Left lung (tissue), 8 donors: Measurements from ENCODE around the gene EPC1. TPM values are rescaled to one million over a fixed set of nuclear protein-coding genes. Genes with fewer than 3 reads are reported as not detected.

Experiments
- polyA plus RNA-seq, 6 donors: library from polyadenylated mRNA; unstranded; fragments of 120-200 nt; gene quantifications; one replicate each; pipeline ENCODE4 v1.2.1, GENCODE V29; 2013; ENCODE audit not compliant: insufficient read length in 6 of 6
- total RNA-seq, 2 donors: library from RNA; stranded (reverse); fragmentation: NEBNext Ultra II Directional; extraction: Animal tissue kit (Norgen Biotek cat#: 25700); gene quantifications; one replicate each; pipeline ENCODE4 v1.2.1, GENCODE V29; 2021
- donor health status: DM: no; HTN: yes; CAD: no.
- donor health status: DM: no; HTN: no; CAD: no.

Gene EPC1
- total and polyA plus RNA-seq, 8 donors: 27.0 to 84.0 (median 70.0) TPM

Other genes starting within 250 kb of the EPC1 start
- gene CCDC7, start 99.0 kb upstream of the EPC1 start, total RNA-seq: 10 to 100 TPM; 17.1 to 20.5 TPM
- 10 to 100 TPM in 1 of 6 donors, 1 to 10 TPM in 5; 5.4 to 11.7 (median 6.8) TPM for gene CCDC7, start 99.0 kb upstream of the EPC1 start, polyA plus RNA-seq